WTC11 (cell line): ENCODE measurements around the gene FGFRL1. TPM values are rescaled to one million over a fixed set of nuclear protein-coding genes. Genes with fewer than 3 reads are reported as not detected.

ENCODE experiments used
- ATAC-seq: fragments of 200-7000 bp; cut with Tn5 transposase; 2 replicates; pipeline ENCODE4 v1.10.0; 2021; ENCODE audit warnings: mild to moderate bottlenecking, moderate library complexity
- CTCF ChIA-PET: fragments of 300-600 bp; sonication (Branson Sonifier 250); formaldehyde crosslinking; loops from one replicate; lab custom pipeline; 2021; ENCODE audit warnings: antibody characterized with exemption; lab: Charles Lee
- POLR2A ChIA-PET: fragments of 350-600 bp; sonication (Branson Sonifier 250); formaldehyde crosslinking; loops from one replicate; lab custom pipeline; 2021; ENCODE audit warnings: antibody characterized with exemption; lab: Charles Lee
- DNase-seq: peaks from one replicate; pipeline ENCODE4 v3.0.0; 2021; ENCODE audit warnings: low spot score
- H3K27ac Mint-ChIP-seq: 2 replicates; pipeline ENCODE4 v1.8.0; 2021; ENCODE audit warnings: mixed read lengths
- H3K27me3 Mint-ChIP-seq: 2 replicates; pipeline ENCODE4 v1.8.0; 2021; ENCODE audit warnings: low read depth, mild to moderate bottlenecking, moderate library complexity, mixed read lengths
- H3K36me3 Mint-ChIP-seq: 2 replicates; pipeline ENCODE4 v1.8.0; 2021; ENCODE audit warnings: mixed read lengths
- H3K4me1 Mint-ChIP-seq: 2 replicates; pipeline ENCODE4 v1.8.0; 2022; ENCODE audit warnings: mixed read lengths
- H3K4me3 Mint-ChIP-seq: 2 replicates; pipeline ENCODE4 v1.8.0; 2021; ENCODE audit warnings: mild to moderate bottlenecking, moderate library complexity, mixed read lengths
- H3K9me3 Mint-ChIP-seq: 2 replicates; pipeline ENCODE4 v1.8.0; 2021; ENCODE audit warnings: mixed read lengths
- ARID4B ChIP-seq: sonication (generic); formaldehyde crosslinking; IDR thresholded peaks from 2 replicates; pipeline ENCODE4 v1.8.0; 2023; ENCODE audit warnings: missing genetic modification reagents, mild to moderate bottlenecking, borderline replicate concordance
- CBFB ChIP-seq: sonication (generic); formaldehyde crosslinking; IDR thresholded peaks from 2 replicates; pipeline ENCODE4 v1.8.1; 2022; ENCODE audit warnings: mild to moderate bottlenecking, low read depth, missing genetic modification reagents
- CREB1 ChIP-seq: sonication (generic); formaldehyde crosslinking; IDR thresholded peaks from 2 replicates; pipeline ENCODE4 v1.8.0; 2023; ENCODE audit warnings: mild to moderate bottlenecking, missing genetic modification reagents
- FOXJ3 ChIP-seq: sonication (generic); formaldehyde crosslinking; IDR thresholded peaks from 2 replicates; pipeline ENCODE4 v1.9.0; 2021; ENCODE audit warnings: missing genetic modification reagents, mild to moderate bottlenecking, borderline replicate concordance
- GABPB1 ChIP-seq: sonication (generic); formaldehyde crosslinking; IDR thresholded peaks from 2 replicates; pipeline ENCODE4 v1.8.1; 2023; ENCODE audit warnings: mild to moderate bottlenecking, missing genetic modification reagents
- GRHL2 ChIP-seq: fragments of 250-450 bp; sonication (Bioruptor Pico); IDR thresholded peaks from 2 replicates; pipeline ENCODE4 v1.8.0; 2022; ENCODE audit warnings: mild to moderate bottlenecking, moderate library complexity; ENCODE audit not compliant: insufficient replicate concordance, severe bottlenecking
- NFE2L1 ChIP-seq: sonication (generic); formaldehyde crosslinking; IDR thresholded peaks from 2 replicates; pipeline ENCODE4 v1.8.1; 2023; ENCODE audit warnings: missing genetic modification reagents
- RORB ChIP-seq: fragments of 250-450 bp; sonication (Bioruptor Pico); IDR thresholded peaks from 2 replicates; pipeline ENCODE4 v1.9.0; 2021; ENCODE audit warnings: mild to moderate bottlenecking
- SMAD3 ChIP-seq: sonication (generic); formaldehyde crosslinking; IDR thresholded peaks from 2 replicates; pipeline ENCODE4 v1.8.0; 2022; ENCODE audit warnings: missing genetic modification reagents, mild to moderate bottlenecking, borderline replicate concordance
- TEAD1 ChIP-seq: sonication (generic); formaldehyde crosslinking; IDR thresholded peaks from 2 replicates; pipeline ENCODE4 v1.8.0; 2022; ENCODE audit warnings: mild to moderate bottlenecking, missing genetic modification reagents
- TEAD4 ChIP-seq: sonication (generic); formaldehyde crosslinking; IDR thresholded peaks from 2 replicates; pipeline ENCODE4 v1.8.0; 2022; ENCODE audit warnings: mild to moderate bottlenecking, missing genetic modification reagents
- ZBTB21 ChIP-seq: sonication (generic); formaldehyde crosslinking; IDR thresholded peaks from 2 replicates; pipeline ENCODE4 v1.8.1; 2023; ENCODE audit warnings: mild to moderate bottlenecking, missing genetic modification reagents, borderline replicate concordance
- ZNF317 ChIP-seq: sonication (generic); formaldehyde crosslinking; IDR thresholded peaks from 2 replicates; pipeline ENCODE4 v1.8.1; 2023; ENCODE audit warnings: low read depth, mild to moderate bottlenecking, moderate library complexity, missing genetic modification reagents, borderline replicate concordance
- ZNF512 ChIP-seq: sonication (generic); formaldehyde crosslinking; IDR thresholded peaks from 2 replicates; pipeline ENCODE4 v1.8.1; 2022; ENCODE audit warnings: missing genetic modification reagents, borderline replicate concordance
- total RNA-seq: library from RNA; stranded (reverse); gene quantifications from 3 replicates; pipeline ENCODE4 v1.2.3, GENCODE V29; 2021
- TF ChIP-seq, protein P1 (sequence below): sonication (generic); formaldehyde crosslinking; IDR thresholded peaks from 2 replicates; pipeline ENCODE4 v1.8.1; 2022; ENCODE audit warnings: low read depth, mild to moderate bottlenecking, moderate library complexity, missing genetic modification reagents, borderline replicate concordance
- TF ChIP-seq, protein P2 (sequence below): sonication (generic); formaldehyde crosslinking; IDR thresholded peaks from 2 replicates; pipeline ENCODE4 v1.8.0; 2022; ENCODE audit warnings: mild to moderate bottlenecking, missing genetic modification reagents
- TF ChIP-seq, protein P3 (sequence below): sonication (generic); formaldehyde crosslinking; IDR thresholded peaks from 2 replicates; pipeline ENCODE4 v1.8.1; 2023; ENCODE audit warnings: mild to moderate bottlenecking, missing genetic modification reagents
- TF ChIP-seq, protein P4 (sequence below): sonication (generic); formaldehyde crosslinking; IDR thresholded peaks from 2 replicates; pipeline ENCODE4 v1.8.0; 2023; ENCODE audit warnings: mild to moderate bottlenecking, missing genetic modification reagents
- TF ChIP-seq, protein P5 (sequence below): sonication (generic); formaldehyde crosslinking; IDR thresholded peaks from 2 replicates; pipeline ENCODE4 v1.8.0; 2022; ENCODE audit warnings: mild to moderate bottlenecking, missing genetic modification reagents
- TF ChIP-seq, protein P6 (sequence below): sonication (generic); formaldehyde crosslinking; IDR thresholded peaks from 2 replicates; pipeline ENCODE4 v1.8.0; 2022; ENCODE audit warnings: mild to moderate bottlenecking, missing genetic modification reagents

Gene FGFRL1
- total RNA-seq, 1 experiment from 2014 or later: 25.9 TPM

- CTCF ChIA-PET: interaction anchor here (0.8 to 1.9 kb wide), 3 partner anchors 13 to 46 kb away, joined by 3 to 7 read pairs (median 3); no protein-coding TSS in a partner anchor
- peak; percentile 17 for ATAC-seq
- DNase-seq: peak; percentile 46
- Mint-ChIP-seq H3K36me3 (0 out of 2 replicates have a peak, but pooled peaks cover 2% of the 10 kb centered on the region), H3K27ac (no peak overlapping the region), H3K4me3 (peak overlapping the region; percentile 47), H3K4me1 (no peaks in the 10 kb centered on the region), H3K27me3 (peaks cover 29% of the 10 kb centered on the region), H3K9me3 (peaks cover 3% of the 10 kb centered on the region; the same call in 1 of the 2 replicates)
- POLR2A ChIA-PET: no interaction called here
- TF ChIP-seq NFE2L1 (no peak), RORB (CRISPR knock-in tag) (no peak), CBFB (0 out of 2 replicates have a peak, but pooled peaks have one; percentile 40), ZNF317 (no peak), GRHL2 (CRISPR knock-in tag) (no peak), ZNF512 (CRISPR knock-in tag) (no peak), ZBTB21 (CRISPR knock-in tag) (no peak), SMAD3 (CRISPR knock-in tag) (no peak), ARID4B (CRISPR knock-in tag) (0 out of 2 replicates have a peak, but pooled peaks have one; percentile 26), TEAD4 (CRISPR knock-in tag) (no peak), GABPB1 (no peak), CREB1 (CRISPR knock-in tag) (no peak), FOXJ3 (CRISPR knock-in tag) (no peak), TEAD1 (CRISPR knock-in tag) (no peak)
- TF ChIP-seq, protein P1, sequence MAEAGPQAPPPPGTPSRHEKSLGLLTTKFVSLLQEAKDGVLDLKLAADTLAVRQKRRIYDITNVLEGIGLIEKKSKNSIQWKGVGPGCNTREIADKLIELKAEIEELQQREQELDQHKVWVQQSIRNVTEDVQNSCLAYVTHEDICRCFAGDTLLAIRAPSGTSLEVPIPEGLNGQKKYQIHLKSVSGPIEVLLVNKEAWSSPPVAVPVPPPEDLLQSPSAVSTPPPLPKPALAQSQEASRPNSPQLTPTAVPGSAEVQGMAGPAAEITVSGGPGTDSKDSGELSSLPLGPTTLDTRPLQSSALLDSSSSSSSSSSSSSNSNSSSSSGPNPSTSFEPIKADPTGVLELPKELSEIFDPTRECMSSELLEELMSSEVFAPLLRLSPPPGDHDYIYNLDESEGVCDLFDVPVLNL: no peak
- TF ChIP-seq, protein P2, sequence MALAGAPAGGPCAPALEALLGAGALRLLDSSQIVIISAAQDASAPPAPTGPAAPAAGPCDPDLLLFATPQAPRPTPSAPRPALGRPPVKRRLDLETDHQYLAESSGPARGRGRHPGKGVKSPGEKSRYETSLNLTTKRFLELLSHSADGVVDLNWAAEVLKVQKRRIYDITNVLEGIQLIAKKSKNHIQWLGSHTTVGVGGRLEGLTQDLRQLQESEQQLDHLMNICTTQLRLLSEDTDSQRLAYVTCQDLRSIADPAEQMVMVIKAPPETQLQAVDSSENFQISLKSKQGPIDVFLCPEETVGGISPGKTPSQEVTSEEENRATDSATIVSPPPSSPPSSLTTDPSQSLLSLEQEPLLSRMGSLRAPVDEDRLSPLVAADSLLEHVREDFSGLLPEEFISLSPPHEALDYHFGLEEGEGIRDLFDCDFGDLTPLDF (CRISPR knock-in tag): no peak
- TF ChIP-seq, protein P3, sequence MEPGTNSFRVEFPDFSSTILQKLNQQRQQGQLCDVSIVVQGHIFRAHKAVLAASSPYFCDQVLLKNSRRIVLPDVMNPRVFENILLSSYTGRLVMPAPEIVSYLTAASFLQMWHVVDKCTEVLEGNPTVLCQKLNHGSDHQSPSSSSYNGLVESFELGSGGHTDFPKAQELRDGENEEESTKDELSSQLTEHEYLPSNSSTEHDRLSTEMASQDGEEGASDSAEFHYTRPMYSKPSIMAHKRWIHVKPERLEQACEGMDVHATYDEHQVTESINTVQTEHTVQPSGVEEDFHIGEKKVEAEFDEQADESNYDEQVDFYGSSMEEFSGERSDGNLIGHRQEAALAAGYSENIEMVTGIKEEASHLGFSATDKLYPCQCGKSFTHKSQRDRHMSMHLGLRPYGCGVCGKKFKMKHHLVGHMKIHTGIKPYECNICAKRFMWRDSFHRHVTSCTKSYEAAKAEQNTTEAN: no peak
- TF ChIP-seq, protein P4, sequence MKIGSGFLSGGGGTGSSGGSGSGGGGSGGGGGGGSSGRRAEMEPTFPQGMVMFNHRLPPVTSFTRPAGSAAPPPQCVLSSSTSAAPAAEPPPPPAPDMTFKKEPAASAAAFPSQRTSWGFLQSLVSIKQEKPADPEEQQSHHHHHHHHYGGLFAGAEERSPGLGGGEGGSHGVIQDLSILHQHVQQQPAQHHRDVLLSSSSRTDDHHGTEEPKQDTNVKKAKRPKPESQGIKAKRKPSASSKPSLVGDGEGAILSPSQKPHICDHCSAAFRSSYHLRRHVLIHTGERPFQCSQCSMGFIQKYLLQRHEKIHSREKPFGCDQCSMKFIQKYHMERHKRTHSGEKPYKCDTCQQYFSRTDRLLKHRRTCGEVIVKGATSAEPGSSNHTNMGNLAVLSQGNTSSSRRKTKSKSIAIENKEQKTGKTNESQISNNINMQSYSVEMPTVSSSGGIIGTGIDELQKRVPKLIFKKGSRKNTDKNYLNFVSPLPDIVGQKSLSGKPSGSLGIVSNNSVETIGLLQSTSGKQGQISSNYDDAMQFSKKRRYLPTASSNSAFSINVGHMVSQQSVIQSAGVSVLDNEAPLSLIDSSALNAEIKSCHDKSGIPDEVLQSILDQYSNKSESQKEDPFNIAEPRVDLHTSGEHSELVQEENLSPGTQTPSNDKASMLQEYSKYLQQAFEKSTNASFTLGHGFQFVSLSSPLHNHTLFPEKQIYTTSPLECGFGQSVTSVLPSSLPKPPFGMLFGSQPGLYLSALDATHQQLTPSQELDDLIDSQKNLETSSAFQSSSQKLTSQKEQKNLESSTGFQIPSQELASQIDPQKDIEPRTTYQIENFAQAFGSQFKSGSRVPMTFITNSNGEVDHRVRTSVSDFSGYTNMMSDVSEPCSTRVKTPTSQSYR (CRISPR knock-in tag): no peak
- TF ChIP-seq, protein P5, sequence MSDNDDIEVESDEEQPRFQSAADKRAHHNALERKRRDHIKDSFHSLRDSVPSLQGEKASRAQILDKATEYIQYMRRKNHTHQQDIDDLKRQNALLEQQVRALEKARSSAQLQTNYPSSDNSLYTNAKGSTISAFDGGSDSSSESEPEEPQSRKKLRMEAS (CRISPR knock-in tag): no peak; the same call in 1 of the 2 replicates
- TF ChIP-seq, protein P6, sequence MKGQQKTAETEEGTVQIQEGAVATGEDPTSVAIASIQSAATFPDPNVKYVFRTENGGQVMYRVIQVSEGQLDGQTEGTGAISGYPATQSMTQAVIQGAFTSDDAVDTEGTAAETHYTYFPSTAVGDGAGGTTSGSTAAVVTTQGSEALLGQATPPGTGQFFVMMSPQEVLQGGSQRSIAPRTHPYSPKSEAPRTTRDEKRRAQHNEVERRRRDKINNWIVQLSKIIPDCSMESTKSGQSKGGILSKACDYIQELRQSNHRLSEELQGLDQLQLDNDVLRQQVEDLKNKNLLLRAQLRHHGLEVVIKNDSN (CRISPR knock-in tag): no peak
These were observed 38.6 kb upstream of the FGFRL1 start for GRCh38 chr4:972651-973424.
